ENCODE measurements around the gene ZMYND15. TPM values are rescaled to one million over a fixed set of nuclear protein-coding genes. Genes with fewer than 3 reads are reported as not detected.

Gene ZMYND15
- total RNA-seq, 4 donors from 2014 or later, result 0.46 to 4.1 (median 1.9) TPM; not detected in 1

GRCh38 chr17:4718276-4718675, 21.4 kb upstream of the ZMYND15 start:
- no peak for TF ChIP-seq CTCF (IDR thresholded peaks at IDR 0.05)
- ATAC-seq (ENCODE audit: low FRiP score) (no peak), DNase-seq (ENCODE audit: low spot score) (no peak)

GRCh38 chr17:4719146-4719545, 20.5 kb upstream of the ZMYND15 start:
- no peak for ATAC-seq (ENCODE audit: low FRiP score)
- TF ChIP-seq CTCF (IDR thresholded peaks at IDR 0.05), result no peak
- no peak for DNase-seq (ENCODE audit: low spot score)

GRCh38 chr17:4719684-4720221, 19.9 kb upstream of the ZMYND15 start:
- DNase-seq (ENCODE audit: low spot score) (no peak), ATAC-seq (ENCODE audit: low FRiP score) (peak; percentile 20)
- TF ChIP-seq CTCF (IDR thresholded peaks at IDR 0.05), result no peak

- TF ChIP-seq CTCF (IDR thresholded peaks at IDR 0.05), result no peak
- DNase-seq (ENCODE audit: low spot score) (no peak), ATAC-seq (ENCODE audit: low FRiP score) (no peak)
Observed at GRCh38 chr17:4720787-4721186, 18.8 kb upstream of the ZMYND15 start.

GRCh38 chr17:4721203-4722135, 18.2 kb upstream of the ZMYND15 start:
- no peak for TF ChIP-seq CTCF (IDR thresholded peaks at IDR 0.05)
- DNase-seq (ENCODE audit: low spot score) (no peak), ATAC-seq (ENCODE audit: low FRiP score) (peak; percentile 53)

- ATAC-seq (ENCODE audit: low FRiP score), result no peak
- TF ChIP-seq CTCF (IDR thresholded peaks at IDR 0.05), result no peak
Observed at GRCh38 chr17:4722678-4723240, 16.9 kb upstream of the ZMYND15 start.

More at GRCh38 chr17:4722678-4723240, 16.9 kb upstream of the ZMYND15 start:
- no peak for DNase-seq (ENCODE audit: low spot score)

Data from omental fat pad (tissue), 4 donors.